GM18909 (cell line): ENCODE measurements around the gene GRAMD1A.
"Not testable (repeated sequence)": the region's sequence is repeated elsewhere in the genome, so short reads cannot be mapped to it uniquely, and the experiment has no call there.

Experiments
- ATAC-seq: cut with Tn5 transposase; IDR thresholded peaks from one replicate; pipeline ENCODE4 v1.9.1; 2021; ENCODE audit warnings: mild to moderate bottlenecking; ENCODE audit not compliant: unreplicated experiment, poor library complexity

GRAMD1A gene

GRCh38 chr19:35000647-35001501 lies 751 bp downstream of the GRAMD1A start:
- no peak for ATAC-seq

GRCh38 chr19:35002037-35002535 lies 2.0 kb downstream of the GRAMD1A start:
- no peak for ATAC-seq

GRCh38 chr19:35004517-35005255 lies 4.6 kb downstream of the GRAMD1A start:
- ATAC-seq = no peak

- ATAC-seq = no peak
These were observed 5.3 kb downstream of the GRAMD1A start for GRCh38 chr19:35005256-35005977.

- not testable (repeated sequence) for ATAC-seq
These were observed 5.9 kb downstream of the GRAMD1A start for GRCh38 chr19:35006007-35006341.

GRCh38 chr19:35006342-35006998 lies 6.3 kb downstream of the GRAMD1A start:
- ATAC-seq = no peak

- no peak for ATAC-seq
These were observed 6.9 kb downstream of the GRAMD1A start for GRCh38 chr19:35006999-35007365.

GRCh38 chr19:35007427-35007826 lies 7.3 kb downstream of the GRAMD1A start:
- ATAC-seq = not testable (repeated sequence)

GRCh38 chr19:35008891-35009341 lies 8.8 kb downstream of the GRAMD1A start:
- no peak for ATAC-seq

GRCh38 chr19:35009424-35010415 lies 9.6 kb downstream of the GRAMD1A start:
- ATAC-seq = no peak

GRCh38 chr19:35011091-35011689 lies 11.1 kb downstream of the GRAMD1A start:
- no peak for ATAC-seq

- no peak for ATAC-seq
These were observed 11.9 kb downstream of the GRAMD1A start for GRCh38 chr19:35011737-35012682.

GRCh38 chr19:35013041-35013819 lies 13.1 kb downstream of the GRAMD1A start:
- ATAC-seq = no peak

- ATAC-seq = no peak
These were observed 14.0 kb downstream of the GRAMD1A start for GRCh38 chr19:35013820-35014754.

- ATAC-seq = not testable (repeated sequence)
These were observed 14.7 kb downstream of the GRAMD1A start for GRCh38 chr19:35014774-35015173.
